ENCODE data around the gene FLRT2. TPM values are rescaled to one million over a fixed set of nuclear protein-coding genes. Genes with fewer than 3 reads are reported as not detected.

Gene FLRT2
- polyA plus RNA-seq, 1 donor (not counting 4 experiments of a cell fraction or from before 2014, with no cell fraction given): 69.2 TPM

DNA sequence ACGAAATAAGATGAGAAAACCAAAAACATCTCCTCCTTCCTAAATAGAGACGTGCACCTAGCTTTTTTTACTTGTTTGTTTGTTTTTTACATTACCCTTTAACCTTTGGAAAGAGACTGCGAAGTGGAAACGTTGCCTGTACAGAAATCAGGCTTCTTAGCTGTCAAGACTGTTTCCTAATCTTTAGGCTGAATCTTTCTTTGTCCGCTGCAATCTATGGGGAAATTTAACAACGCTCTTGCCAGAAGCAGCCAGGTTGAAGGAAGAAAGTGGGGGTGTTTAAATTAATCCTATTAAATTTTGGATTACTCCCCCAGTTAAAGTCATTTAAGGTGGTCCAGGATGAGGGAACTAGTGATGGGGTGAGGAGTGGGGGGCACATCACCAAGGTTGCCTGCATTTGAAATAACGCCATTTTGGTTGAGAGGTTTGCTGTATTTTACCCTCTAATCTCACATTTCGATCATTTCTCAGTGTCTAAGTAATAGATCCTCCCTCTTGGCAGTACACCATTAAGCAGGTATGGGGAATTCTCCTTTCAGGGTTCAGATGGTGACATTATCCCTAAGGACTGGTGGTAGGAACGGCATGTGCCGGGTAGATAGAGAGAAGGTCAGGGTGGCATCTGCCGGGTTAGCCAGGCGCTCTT is 2.6 kb downstream of the FLRT2 start:
- DNase-seq (ENCODE audit: low read depth, low spot score) (no peak), FAIRE-seq (no peak)
- Histone ChIP-seq H3K36me3 (ENCODE audit: control insufficient read depth in 2 of 2, extremely low read depth in 1 of 2, insufficient read depth in 2 of 2, low read length in 2 of 2) (peaks cover 0 to 2% of the 10 kb centered on the region in 2 experiments), H3K9me3 (ENCODE audit: control insufficient read depth, low read depth, low read length) (no peaks in the 10 kb centered on the region), H3K9me1 (ENCODE audit: control insufficient read depth, extremely low read depth, insufficient read depth, low read length) (no peaks in the 10 kb centered on the region), H3K27me3 (ENCODE audit: control insufficient read depth, extremely low read depth, insufficient read depth, low read length) (no peaks in the 10 kb centered on the region), H3K4me2 (ENCODE audit: control insufficient read depth, extremely low read depth, insufficient read depth, low read depth, low read length) (peak overlapping the region; percentile 96), H4K20me1 (ENCODE audit: control insufficient read depth, extremely low read depth, insufficient read depth, low read length) (peaks cover 2% of the 10 kb centered on the region), H3K4me3 (ENCODE audit: control insufficient read depth in 2 of 3, extremely low read depth in 1 of 3, insufficient read depth in 2 of 3, low read depth in 1 of 3, low read length in 3 of 3) (peak overlapping the region; percentile 72 to 85 (median 85)), H3K9ac (ENCODE audit: control insufficient read depth, extremely low read depth, insufficient read depth, low read length) (peak overlapping the region; percentile 88), H3K4me1 (ENCODE audit: control insufficient read depth, extremely low read depth, insufficient read depth, low read length) (peaks cover 24% of the 10 kb centered on the region), H3K79me2 (ENCODE audit: control insufficient read depth, insufficient read depth, low read length) (peaks cover 68% of the 10 kb centered on the region), H2AFZ (ENCODE audit: control insufficient read depth, low read length) (peak overlapping the region; percentile 48), H3K27ac (ENCODE audit: control insufficient read depth, insufficient read depth, low read length) (peak overlapping the region; percentile 86)
- no peak for TF ChIP-seq CTCF (optimal IDR thresholded peaks at IDR 0.05 in 1 of 3, IDR thresholded peaks at IDR 0.05 in 1 of 3, conservative IDR thresholded peaks at IDR 0.05 in 1 of 3; ENCODE audit: extremely low read depth in 1 of 3, insufficient read depth in 2 of 3, low read length in 3 of 3)
- no peak for TF ChIP-seq EZH2 (IDR thresholded peaks at IDR 0.05; ENCODE audit: low read length)
- dilution Hi-C loops (cut with MboI; ENCODE audit: extremely low pct_ligation_motif_present, low sequenced_read_pairs): no loop called here

GRCh38 chr14:85533023-85533860 is 3.3 kb downstream of the FLRT2 start:
- H3K79me2 ChIP-seq (ENCODE audit: control insufficient read depth, insufficient read depth, low read length): peaks cover 75% of the 10 kb centered on the region
- H3K4me3 ChIP-seq (ENCODE audit: control insufficient read depth in 2 of 3, extremely low read depth in 1 of 3, insufficient read depth in 2 of 3, low read depth in 1 of 3, low read length in 3 of 3): peak overlapping the region; percentile 72 to 85 (median 85)
- no peaks in the 10 kb centered on the region for H3K9me3 ChIP-seq (ENCODE audit: control insufficient read depth, low read depth, low read length)
- FAIRE-seq (peak; percentile 48), DNase-seq (ENCODE audit: low read depth, low spot score) (no peak)
- peak overlapping the region; percentile 96 for H3K4me2 ChIP-seq (ENCODE audit: control insufficient read depth, extremely low read depth, insufficient read depth, low read depth, low read length)
- TF ChIP-seq EZH2 (IDR thresholded peaks at IDR 0.05; ENCODE audit: low read length) (no peak), CTCF (optimal IDR thresholded peaks at IDR 0.05 in 1 of 3, IDR thresholded peaks at IDR 0.05 in 1 of 3, conservative IDR thresholded peaks at IDR 0.05 in 1 of 3; ENCODE audit: extremely low read depth in 1 of 3, insufficient read depth in 2 of 3, low read length in 3 of 3) (no peak)
- peaks cover 0 to 7% of the 10 kb centered on the region in 2 experiments for H3K36me3 ChIP-seq (ENCODE audit: control insufficient read depth in 2 of 2, extremely low read depth in 1 of 2, insufficient read depth in 2 of 2, low read length in 2 of 2)
- dilution Hi-C loops (cut with MboI; ENCODE audit: extremely low pct_ligation_motif_present, low sequenced_read_pairs): no loop called here
- H3K27ac ChIP-seq (ENCODE audit: control insufficient read depth, insufficient read depth, low read length): peak overlapping the region; percentile 86
- H3K27me3 ChIP-seq (ENCODE audit: control insufficient read depth, extremely low read depth, insufficient read depth, low read length): no peaks in the 10 kb centered on the region
- peak overlapping the region; percentile 88 for H3K9ac ChIP-seq (ENCODE audit: control insufficient read depth, extremely low read depth, insufficient read depth, low read length)
- H3K9me1 ChIP-seq (ENCODE audit: control insufficient read depth, extremely low read depth, insufficient read depth, low read length): no peaks in the 10 kb centered on the region
- H2AFZ ChIP-seq (ENCODE audit: control insufficient read depth, low read length): peak overlapping the region; percentile 59
- peaks cover 17% of the 10 kb centered on the region for H3K4me1 ChIP-seq (ENCODE audit: control insufficient read depth, extremely low read depth, insufficient read depth, low read length)
- peaks cover 2% of the 10 kb centered on the region for H4K20me1 ChIP-seq (ENCODE audit: control insufficient read depth, extremely low read depth, insufficient read depth, low read length)
